ENCODE measurements around the gene EGFR. TPM values are rescaled to one million over a fixed set of nuclear protein-coding genes. Genes with fewer than 3 reads are reported as not detected.

The EGFR gene
- total RNA-seq, 1 donor = 98.9 TPM

- DNase-seq (ENCODE audit: low read depth) = peak; percentile 15
- H3K4me3 ChIP-seq (ENCODE audit: low read depth, low read length) = no peak overlapping the region
- TF ChIP-seq CTCF (IDR thresholded peaks at IDR 0.05; ENCODE audit: insufficient read depth, low read depth, low read length) = peak; percentile 72
These were observed 231.5 kb downstream of the EGFR start for GRCh38 chr7:55250313-55250712.

DNA sequence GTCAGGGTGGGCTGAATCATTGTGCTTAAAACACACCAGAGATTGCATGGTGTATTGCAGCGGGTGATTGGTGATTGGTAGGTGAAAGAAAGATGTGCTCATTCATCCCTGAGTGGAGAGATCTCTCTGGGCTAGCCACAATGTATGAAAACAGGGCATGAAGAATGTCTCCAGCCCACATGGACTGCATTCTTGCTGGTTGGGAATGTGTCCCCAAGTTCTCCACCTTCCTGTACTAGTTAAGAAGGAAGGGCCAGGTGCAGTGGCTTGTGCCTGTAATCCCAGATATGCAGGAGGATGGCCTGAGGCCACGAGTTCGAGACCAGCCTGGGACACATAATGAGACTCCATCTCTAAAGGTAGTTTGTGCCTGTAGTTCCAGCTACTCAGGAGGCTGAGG, 232.5 kb downstream of the EGFR start:
- TF ChIP-seq CTCF (IDR thresholded peaks at IDR 0.05; ENCODE audit: insufficient read depth, low read depth, low read length) = no peak
- DNase-seq (ENCODE audit: low read depth) = no peak
- H3K4me3 ChIP-seq (ENCODE audit: low read depth, low read length) = no peak overlapping the region

- H3K4me3 ChIP-seq (ENCODE audit: low read depth, low read length) = no peak overlapping the region
- DNase-seq (ENCODE audit: low read depth) = no peak
- TF ChIP-seq CTCF (IDR thresholded peaks at IDR 0.05; ENCODE audit: insufficient read depth, low read depth, low read length) = no peak
These were observed 233.1 kb downstream of the EGFR start for GRCh38 chr7:55251911-55252310.

GRCh38 chr7:55252386-55252785, 233.6 kb downstream of the EGFR start:
- DNase-seq (ENCODE audit: low read depth) = no peak
- no peak for TF ChIP-seq CTCF (IDR thresholded peaks at IDR 0.05; ENCODE audit: insufficient read depth, low read depth, low read length)
- no peak overlapping the region for H3K4me3 ChIP-seq (ENCODE audit: low read depth, low read length)

- no peak for DNase-seq (ENCODE audit: low read depth)
- H3K4me3 ChIP-seq (ENCODE audit: low read depth, low read length) = no peak overlapping the region
- no peak for TF ChIP-seq CTCF (IDR thresholded peaks at IDR 0.05; ENCODE audit: insufficient read depth, low read depth, low read length)
These were observed 234.4 kb downstream of the EGFR start for GRCh38 chr7:55253188-55253587.

GRCh38 chr7:55254242-55254595, 235.4 kb downstream of the EGFR start:
- H3K4me3 ChIP-seq (ENCODE audit: low read depth, low read length) = peak overlapping the region; percentile 55
- DNase-seq (ENCODE audit: low read depth) = no peak
- TF ChIP-seq CTCF (IDR thresholded peaks at IDR 0.05; ENCODE audit: insufficient read depth, low read depth, low read length) = no peak

All from fibroblast of villous mesenchyme (primary cell).